SK-N-SH (cell line): Measurements from ENCODE around the gene KCNAB1. TPM values are rescaled to one million over a fixed set of nuclear protein-coding genes. Genes with fewer than 3 reads are reported as not detected.

Experiments
- CTCF ChIA-PET: fragments of 300-600, 350-600 bp; formaldehyde crosslinking; extraction: SDS; loops from one replicate; lab custom pipeline; 2021; lab: Yijun Ruan, JAX
- POLR2A ChIA-PET: fragments of 350-600 bp; sonication (Branson Sonifier 250); formaldehyde crosslinking; extraction: SDS; loops from one replicate; lab custom pipeline; 2020; ENCODE audit warnings: antibody characterized with exemption, inconsistent platforms; lab: Yijun Ruan, JAX
- DNase-seq: peaks from one replicate; pipeline ENCODE4 v3.0.0; 2012
- H2AFZ ChIP-seq: fragments of 200-600 bp; sonication (generic); 2 replicates; pipeline ENCODE4 v1.8.1; 2016; ENCODE audit warnings: antibody characterized with exemption, mild to moderate bottlenecking, low read depth
- H3F3A ChIP-seq: fragments of 200-600 bp; sonication (generic); replicated peaks from 2 replicates; pipeline ENCODE3; 2016; ENCODE audit warnings: antibody characterized with exemption, mild to moderate bottlenecking; ENCODE audit not compliant: insufficient read depth
- H3K27ac ChIP-seq, 2 experiments: fragments of 200-500 bp in 1 of 2; fragments of 200-600 bp in 1 of 2; sonication (Bioruptor generic) in 1 of 2; sonication (generic), shearing (Covaris generic) in 1 of 2; 2 replicates each; pipeline versions ENCODE4 v1.5.1 to v1.6.1; 2014 to 2016; ENCODE audit warnings: low read depth in 2 of 2, inconsistent platforms in 1 of 2, low read length in 1 of 2, mild to moderate bottlenecking in 1 of 2, mixed read lengths in 1 of 2
- H3K27me3 ChIP-seq: fragments of 200-600 bp; sonication (generic), shearing (Covaris generic); 2 replicates; pipeline ENCODE4 v1.6.1; 2016; ENCODE audit warnings: mixed run types; ENCODE audit not compliant: insufficient read depth
- H3K36me3 ChIP-seq, 2 experiments: fragments of 200-500 bp in 1 of 2; fragments of 200-600 bp in 1 of 2; sonication (Bioruptor generic) in 1 of 2; sonication (generic) in 1 of 2; replicated peaks in 1 of 2; 2 replicates each; pipeline versions ENCODE3 to v1.5.1; 2014 to 2016; ENCODE audit warnings: low read length in 1 of 2, mild to moderate bottlenecking in 1 of 2; ENCODE audit not compliant: insufficient read depth in 2 of 2, control insufficient read depth in 1 of 2
- H3K4me1 ChIP-seq, 2 experiments: fragments of 200-500 bp in 1 of 2; fragments of 200-600 bp in 1 of 2; sonication (Bioruptor generic) in 1 of 2; sonication (generic), shearing (Covaris generic) in 1 of 2; 2 replicates each; pipeline versions ENCODE4 v1.5.1 to v1.6.1; 2014 to 2016; ENCODE audit warnings: low read depth in 1 of 2, low read length in 1 of 2, mixed run types in 1 of 2; ENCODE audit not compliant: insufficient read depth in 2 of 2, control insufficient read depth in 1 of 2
- H3K4me2 ChIP-seq: fragments of 200-600 bp; sonication (generic), shearing (Covaris generic); 2 replicates; pipeline ENCODE4 v1.6.1; 2017; ENCODE audit warnings: mixed run types
- H3K4me3 ChIP-seq, 2 experiments: fragments of 200-500 bp in 1 of 2; fragments of 200-600 bp in 1 of 2; sonication (Bioruptor generic) in 1 of 2; sonication (generic), shearing (Covaris generic) in 1 of 2; 2 replicates each; pipeline versions ENCODE4 v1.5.1 to v1.8.1; 2014 to 2016; ENCODE audit warnings: low read depth in 2 of 2, inconsistent platforms in 1 of 2, low read length in 1 of 2, mild to moderate bottlenecking in 1 of 2, mixed read lengths in 1 of 2, moderate library complexity in 1 of 2
- H3K79me2 ChIP-seq: fragments of 200-600 bp; sonication (generic); 2 replicates; pipeline ENCODE4 v1.8.1; 2017; ENCODE audit warnings: mild to moderate bottlenecking; ENCODE audit not compliant: insufficient read depth
- H3K9ac ChIP-seq: fragments of 200-600 bp; sonication (generic); 2 replicates; pipeline ENCODE4 v1.6.1; 2017; ENCODE audit warnings: mixed run types
- H3K9me2 ChIP-seq: fragments of 200-600 bp; sonication (generic); 2 replicates; pipeline ENCODE4 v1.6.1; 2017; ENCODE audit warnings: mixed run types
- H3K9me3 ChIP-seq: fragments of 200-600 bp; sonication (generic); 2 replicates; pipeline ENCODE4 v1.6.1; 2017; ENCODE audit warnings: mixed run types, mild to moderate bottlenecking, moderate library complexity
- H4K20me1 ChIP-seq: fragments of 200-600 bp; sonication (generic); 2 replicates; pipeline ENCODE4 v1.6.1; 2017; ENCODE audit warnings: mild to moderate bottlenecking, mixed run types; ENCODE audit not compliant: insufficient read depth
- CHD2 ChIP-seq: fragments of 150-350 bp; IDR thresholded peaks from 2 replicates; pipeline ENCODE4 v1.6.1; 2018; ENCODE audit warnings: low read length; ENCODE audit not compliant: partially characterized antibody
- ELF1 ChIP-seq: IDR thresholded peaks from 2 replicates; pipeline ENCODE4 v1.4.0; 2012
- EP300 ChIP-seq, 2 experiments: IDR thresholded peaks; 2 replicates each; pipeline versions ENCODE4 v1.4.0 to v1.6.1; 2012; ENCODE audit warnings: borderline replicate concordance in 1 of 2, low read depth in 1 of 2, low read length in 1 of 2
- FOXJ3 ChIP-seq: sonication (generic); formaldehyde crosslinking; IDR thresholded peaks from 2 replicates; pipeline ENCODE4 v1.5.1; 2020; ENCODE audit warnings: mild to moderate bottlenecking, missing genetic modification reagents
- GATA2 ChIP-seq: sonication (generic); formaldehyde crosslinking; IDR thresholded peaks from 2 replicates; pipeline ENCODE4 v1.5.0; 2020; ENCODE audit warnings: mild to moderate bottlenecking, missing genetic modification reagents
- IRF3 ChIP-seq: fragments of 150-350 bp; IDR thresholded peaks from 2 replicates; pipeline ENCODE4 v1.6.1; 2016; ENCODE audit warnings: mild to moderate bottlenecking, low read depth, low read length
- JUND ChIP-seq: IDR thresholded peaks from 2 replicates; pipeline ENCODE4 v1.4.0; 2012
- MEF2A ChIP-seq: IDR thresholded peaks from 2 replicates; pipeline ENCODE4 v1.4.0; 2012; ENCODE audit warnings: low read depth, borderline replicate concordance
- MXI1 ChIP-seq: IDR thresholded peaks from 2 replicates; pipeline ENCODE4 v1.6.1; 2012; ENCODE audit warnings: mild to moderate bottlenecking, low read depth, low read length, improper control_type of control experiment
- NFIC ChIP-seq: IDR thresholded peaks from 2 replicates; pipeline ENCODE4 v1.4.0; 2012; ENCODE audit warnings: borderline replicate concordance
- POLR2AphosphoS5 ChIP-seq: IDR thresholded peaks from 2 replicates; pipeline ENCODE4 v1.6.1; 2012; ENCODE audit warnings: low read depth, low read length
- RAD21 ChIP-seq: IDR thresholded peaks from 2 replicates; pipeline ENCODE4 v1.6.1; 2012; ENCODE audit warnings: mild to moderate bottlenecking, low read length
- RXRA ChIP-seq: IDR thresholded peaks from 2 replicates; pipeline ENCODE4 v1.4.0; 2012; ENCODE audit warnings: low read depth, mild to moderate bottlenecking, borderline replicate concordance
- SIN3A ChIP-seq: IDR thresholded peaks from 2 replicates; pipeline ENCODE4 v1.6.1; 2012; ENCODE audit warnings: low read depth, mild to moderate bottlenecking, low read length, moderate library complexity, borderline replicate concordance
- TAF1 ChIP-seq: IDR thresholded peaks from 2 replicates; pipeline ENCODE4 v1.6.1; 2012; ENCODE audit warnings: low read depth, mild to moderate bottlenecking, low read length, moderate library complexity, borderline replicate concordance
- TCF12 ChIP-seq: IDR thresholded peaks from 2 replicates; pipeline ENCODE4 v1.4.0; 2012
- USF1 ChIP-seq: IDR thresholded peaks from 2 replicates; pipeline ENCODE4 v1.4.0; 2012; ENCODE audit warnings: low read depth, borderline replicate concordance
- WGBS: methylation state at CpG from one replicate; pipeline ENCODE4 v1.1.6; 2017; ENCODE audit warnings: low lambda C conversion rate; 5-methylcytosine and 5-hydroxymethylcytosine counted together
- polyA plus RNA-seq, 3 experiments: library from polyadenylated mRNA; depleted of rRNA; stranded (reverse); fragments of >200 nt; gene quantifications; 2 replicates each; pipeline ENCODE4 v1.2.3, GENCODE V29; 2012
- TF ChIP-seq, protein P1 (sequence below): IDR thresholded peaks from 2 replicates; pipeline ENCODE4 v1.4.0; 2012; ENCODE audit warnings: low read depth
- TF ChIP-seq, protein P2 (sequence below): fragments of 150-350 bp; IDR thresholded peaks from 2 replicates; pipeline ENCODE4 v1.6.1; 2017; ENCODE audit warnings: antibody characterized with exemption, low read length, low read depth, borderline replicate concordance
- TF ChIP-seq, protein P3 (sequence below): IDR thresholded peaks from 2 replicates; pipeline ENCODE4; 2012

Gene KCNAB1
- polyA plus RNA-seq, 1 of the 3 experiments (the other 2 are of a cell fraction): 82.1 TPM

- POLR2A ChIA-PET: no interaction called here
These were observed 305.3 kb downstream of the KCNAB1 start for GRCh38 chr3:156425651-156426050.

More at GRCh38 chr3:156425651-156426050, 305.3 kb downstream of the KCNAB1 start:
- Histone ChIP-seq H3K4me1 (peaks cover 0 to 4% of the 10 kb centered on the region in 2 experiments; a peak in 2 of 4 replicates), H2AFZ (no peak overlapping the region), H4K20me1 (no peaks in the 10 kb centered on the region), H3K9me3 (no peaks in the 10 kb centered on the region), H3F3A (peaks cover 4% of the 10 kb centered on the region), H3K4me3 (no peak overlapping the region), H3K36me3 (peaks cover 21 to 29% of the 10 kb centered on the region in 2 experiments), H3K79me2 (peaks cover 32% of the 10 kb centered on the region), H3K9ac (no peak overlapping the region), H3K4me2 (no peak overlapping the region), H3K9me2 (no peaks in the 10 kb centered on the region), H3K27ac (no peak overlapping the region), H3K27me3 (no peaks in the 10 kb centered on the region)
- no peak for TF ChIP-seq ELF1
- no peak for TF ChIP-seq MXI1
- no peak for TF ChIP-seq SIN3A
- TF ChIP-seq, protein P1, sequence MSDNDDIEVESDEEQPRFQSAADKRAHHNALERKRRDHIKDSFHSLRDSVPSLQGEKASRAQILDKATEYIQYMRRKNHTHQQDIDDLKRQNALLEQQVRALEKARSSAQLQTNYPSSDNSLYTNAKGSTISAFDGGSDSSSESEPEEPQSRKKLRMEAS: no peak
- no peak for TF ChIP-seq JUND
- TF ChIP-seq GATA2 (CRISPR knock-in tag): no peak
- TF ChIP-seq MEF2A: no peak
- TF ChIP-seq RXRA: no peak
- no peak for TF ChIP-seq RAD21
- TF ChIP-seq NFIC: no peak
- TF ChIP-seq CHD2: no peak
- TF ChIP-seq IRF3: no peak
- TF ChIP-seq TAF1: no peak
- no peak for TF ChIP-seq POLR2AphosphoS5
- TF ChIP-seq TCF12: no peak
- no peak for TF ChIP-seq USF1
- no peak for TF ChIP-seq FOXJ3 (CRISPR knock-in tag)
- TF ChIP-seq, protein P2, sequence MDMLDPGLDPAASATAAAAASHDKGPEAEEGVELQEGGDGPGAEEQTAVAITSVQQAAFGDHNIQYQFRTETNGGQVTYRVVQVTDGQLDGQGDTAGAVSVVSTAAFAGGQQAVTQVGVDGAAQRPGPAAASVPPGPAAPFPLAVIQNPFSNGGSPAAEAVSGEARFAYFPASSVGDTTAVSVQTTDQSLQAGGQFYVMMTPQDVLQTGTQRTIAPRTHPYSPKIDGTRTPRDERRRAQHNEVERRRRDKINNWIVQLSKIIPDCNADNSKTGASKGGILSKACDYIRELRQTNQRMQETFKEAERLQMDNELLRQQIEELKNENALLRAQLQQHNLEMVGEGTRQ: no peak
- TF ChIP-seq EP300 (IDR thresholded peaks at IDR 0.05; ENCODE audit: borderline replicate concordance in 1 of 2, low read depth in 1 of 2, low read length in 1 of 2): no peak
- TF ChIP-seq, protein P3, sequence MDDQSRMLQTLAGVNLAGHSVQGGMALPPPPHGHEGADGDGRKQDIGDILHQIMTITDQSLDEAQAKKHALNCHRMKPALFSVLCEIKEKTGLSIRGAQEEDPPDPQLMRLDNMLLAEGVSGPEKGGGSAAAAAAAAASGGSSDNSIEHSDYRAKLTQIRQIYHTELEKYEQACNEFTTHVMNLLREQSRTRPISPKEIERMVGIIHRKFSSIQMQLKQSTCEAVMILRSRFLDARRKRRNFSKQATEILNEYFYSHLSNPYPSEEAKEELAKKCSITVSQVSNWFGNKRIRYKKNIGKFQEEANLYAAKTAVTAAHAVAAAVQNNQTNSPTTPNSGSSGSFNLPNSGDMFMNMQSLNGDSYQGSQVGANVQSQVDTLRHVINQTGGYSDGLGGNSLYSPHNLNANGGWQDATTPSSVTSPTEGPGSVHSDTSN: no peak
- WGBS: 81% methylated on average over 6 of the region's 6 CpGs
- DNase-seq: no peak
- CTCF ChIA-PET: interaction anchor here (1.6 kb wide), 1 partner anchor 24 kb away, joined by 7 read pairs; no protein-coding TSS in a partner anchor
